Loucy (cell line): ENCODE results near the gene DMRTC2.

Experiments used
- CTCF ChIP-seq: fragments of 200-600 bp; sonication (generic); conservative IDR thresholded peaks from 2 replicates; pipeline ENCODE4 v1.5.1; 2014; ENCODE audit warnings: mild to moderate bottlenecking, antibody characterized with exemption, low read length
- EZH2phosphoT487 ChIP-seq: fragments of 200-600 bp; IDR thresholded peaks from 2 replicates; pipeline ENCODE4 v1.6.1; 2018; ENCODE audit warnings: antibody characterized with exemption, mild to moderate bottlenecking, moderate library complexity, borderline replicate concordance

DNA sequence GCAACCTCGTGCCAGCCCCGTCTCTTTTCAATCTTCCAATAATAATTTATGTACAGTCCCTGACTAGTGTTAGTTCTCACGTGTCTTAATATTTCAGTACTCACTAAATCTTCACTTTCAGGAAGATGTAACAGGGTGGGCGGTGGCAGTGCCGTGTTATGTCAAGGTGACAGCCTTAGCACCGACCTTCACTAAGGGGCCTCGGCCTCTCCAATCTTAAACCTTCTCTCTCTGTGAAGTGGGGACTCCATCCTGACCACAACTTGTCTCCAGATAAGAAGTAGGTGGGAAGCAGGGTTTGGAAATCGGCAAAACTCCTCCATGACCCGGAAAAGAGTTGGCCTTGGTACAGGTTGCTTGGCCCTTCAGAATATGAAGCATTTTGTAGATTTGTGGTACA lies 17.0 kb downstream of the DMRTC2 start:
- TF ChIP-seq CTCF (no peak), EZH2phosphoT487 (no peak)
